ENCODE results near the gene UCP2.

Gene UCP2

GRCh38 chr11:73968356-73968966, 14.2 kb downstream of the UCP2 start:
- no peak for DNase-seq

GRCh38 chr11:73965764-73966121, 16.9 kb downstream of the UCP2 start:
- DNase-seq = no peak

- DNase-seq = no peak
These were observed 17.4 kb downstream of the UCP2 start for GRCh38 chr11:73965076-73965763.

- no peak for DNase-seq
These were observed 18.8 kb downstream of the UCP2 start for GRCh38 chr11:73963861-73964260.

GRCh38 chr11:73962101-73962705, 20.4 kb downstream of the UCP2 start:
- DNase-seq = no peak

- DNase-seq = no peak
These were observed 21.3 kb downstream of the UCP2 start for GRCh38 chr11:73961321-73961720.

GRCh38 chr11:73958521-73959141, 24.0 kb downstream of the UCP2 start:
- DNase-seq = no peak

- no peak for DNase-seq
These were observed 24.8 kb downstream of the UCP2 start for GRCh38 chr11:73957654-73958361.

GRCh38 chr11:73956876-73957653, 25.6 kb downstream of the UCP2 start:
- no peak for DNase-seq

GRCh38 chr11:73951797-73952196, 30.8 kb downstream of the UCP2 start:
- DNase-seq = no peak

GRCh38 chr11:73950869-73951710, 31.6 kb downstream of the UCP2 start, which contains the start of gene DNAJB13:
DNAJB13 (plus strand) TSS chr11:73951026; CDS start chr11:73951070, 44 bp downstream.
- DNase-seq = no peak

- DNase-seq = no peak
These were observed 32.7 kb downstream of the UCP2 start for GRCh38 chr11:73949912-73950311.

GRCh38 chr11:73949246-73949645, 33.4 kb downstream of the UCP2 start:
- no peak for DNase-seq

GRCh38 chr11:73946798-73947458, 35.7 kb downstream of the UCP2 start:
- DNase-seq = no peak

GRCh38 chr11:73945396-73945795, 37.2 kb downstream of the UCP2 start:
- no peak for DNase-seq

GRCh38 chr11:73944901-73945300, 37.7 kb downstream of the UCP2 start:
- DNase-seq = no peak

GRCh38 chr11:73944085-73944484, 38.6 kb downstream of the UCP2 start:
- no peak for DNase-seq

- DNase-seq = no peak
These were observed 40.6 kb downstream of the UCP2 start for GRCh38 chr11:73942010-73942409.

- DNase-seq = no peak
These were observed 41.7 kb downstream of the UCP2 start for GRCh38 chr11:73940801-73941570.

- DNase-seq = no peak
These were observed 43.5 kb downstream of the UCP2 start for GRCh38 chr11:73939096-73939495.
